Neural cell (in vitro differentiated cells): Measurements from ENCODE around the gene LPCAT3. TPM values are rescaled to one million over a fixed set of nuclear protein-coding genes. Genes with fewer than 3 reads are reported as not detected.

Experiments used
- H2AFZ ChIP-seq: fragments of 200-600, 300-800 bp; sonication (generic), shearing (Covaris generic); 2 replicates; pipeline ENCODE4 v1.6.0; 2014; ENCODE audit warnings: low read depth, mild to moderate bottlenecking, antibody characterized with exemption, low read length, moderate library complexity
- H3F3A ChIP-seq: fragments of 200-600 bp; shearing (Covaris generic); 2 replicates; pipeline ENCODE4 v1.6.1; 2016; ENCODE audit warnings: mild to moderate bottlenecking, moderate library complexity, mixed read lengths, antibody characterized with exemption, low read length; ENCODE audit not compliant: insufficient read depth, poor library complexity, severe bottlenecking
- H3K27ac ChIP-seq: fragments of 200-600, 300-800 bp; sonication (generic), shearing (Covaris generic); 2 replicates; pipeline ENCODE4 v1.5.1; 2014; ENCODE audit warnings: mild to moderate bottlenecking, low read length, moderate library complexity
- H3K27me3 ChIP-seq: fragments of 300-800, 200-600 bp; sonication (generic), shearing (Covaris generic); 2 replicates; pipeline ENCODE4 v1.6.0; 2014; ENCODE audit warnings: mild to moderate bottlenecking, low read depth, low read length, moderate library complexity; ENCODE audit not compliant: insufficient read depth
- H3K36me3 ChIP-seq: fragments of 300-800, 200-600 bp; sonication (generic), shearing (Covaris generic); 2 replicates; pipeline ENCODE4 v1.5.1; 2014; ENCODE audit warnings: mild to moderate bottlenecking, antibody characterized with exemption, low read length, moderate library complexity; ENCODE audit not compliant: insufficient read depth
- H3K4me2 ChIP-seq: fragments of 300-800, 200-600 bp; sonication (generic), shearing (Covaris generic); 2 replicates; pipeline ENCODE4 v1.6.0; 2014; ENCODE audit warnings: mild to moderate bottlenecking, low read length
- H3K4me3 ChIP-seq: fragments of 300-800, 200-600 bp; sonication (generic), shearing (Covaris generic); 2 replicates; pipeline ENCODE4 v1.5.1; 2014; ENCODE audit warnings: mild to moderate bottlenecking, low read length, moderate library complexity
- H3K79me2 ChIP-seq: fragments of 200-600 bp; shearing (Covaris generic); replicated peaks from 2 replicates; pipeline ENCODE4 v1.6.0; 2014; ENCODE audit warnings: mild to moderate bottlenecking, low read length, moderate library complexity; ENCODE audit not compliant: insufficient read depth
- H3K9ac ChIP-seq: fragments of 300-800, 200-600 bp; sonication (generic), shearing (Covaris generic); 2 replicates; pipeline ENCODE4 v1.6.1; 2016; ENCODE audit warnings: mild to moderate bottlenecking, low read length, mixed read lengths
- H3K9me2 ChIP-seq: fragments of 200-600 bp; shearing (Covaris generic); 2 replicates; pipeline ENCODE4 v1.6.1; 2016; ENCODE audit warnings: mild to moderate bottlenecking, low read length, mixed read lengths; ENCODE audit not compliant: insufficient read depth
- H3K9me3 ChIP-seq: fragments of 200-600, 300-800 bp; sonication (generic), shearing (Covaris generic); 2 replicates; pipeline ENCODE4 v1.6.1; 2016; ENCODE audit warnings: mild to moderate bottlenecking, mixed run types, low read length, moderate library complexity, mixed read lengths
- H4K20me1 ChIP-seq: fragments of 200-600 bp; shearing (Covaris generic); 2 replicates; pipeline ENCODE4 v1.6.1; 2016; ENCODE audit warnings: mild to moderate bottlenecking, mixed run types; ENCODE audit not compliant: insufficient read depth
- CTCF ChIP-seq: fragments of 450-650 bp; IDR thresholded peaks from 2 replicates; pipeline ENCODE4 v1.5.1; 2014; ENCODE audit warnings: antibody characterized with exemption, mild to moderate bottlenecking, moderate library complexity; ENCODE audit not compliant: poor library complexity, severe bottlenecking
- EP300 ChIP-seq: fragments of 450-650 bp; conservative IDR thresholded peaks from 2 replicates; pipeline ENCODE4 v1.6.1; 2014; ENCODE audit warnings: antibody characterized with exemption, mild to moderate bottlenecking, moderate library complexity; ENCODE audit not compliant: poor library complexity, severe bottlenecking
- EZH2 ChIP-seq: fragments of 200-600, 300-800 bp; shearing (Covaris generic), sonication (generic); IDR thresholded peaks from 2 replicates; pipeline ENCODE4 v1.6.1; 2014; ENCODE audit warnings: antibody characterized with exemption, low read length, borderline replicate concordance, mild to moderate bottlenecking; ENCODE audit not compliant: insufficient read depth, poor library complexity, severe bottlenecking
- MXI1 ChIP-seq: fragments of 450-650 bp; conservative IDR thresholded peaks from 2 replicates; pipeline ENCODE4 v1.6.1; 2014; ENCODE audit warnings: antibody characterized with exemption, mild to moderate bottlenecking; ENCODE audit not compliant: poor library complexity, severe bottlenecking
- POLR2AphosphoS5 ChIP-seq: IDR thresholded peaks from 2 replicates; pipeline ENCODE4 v1.6.1; 2012
- RAD21 ChIP-seq: fragments of 450-650 bp; conservative IDR thresholded peaks from 2 replicates; pipeline ENCODE4 v1.6.1; 2014; ENCODE audit warnings: antibody characterized with exemption, mild to moderate bottlenecking, moderate library complexity
- REST ChIP-seq: IDR thresholded peaks from 2 replicates; pipeline ENCODE4 v1.6.1; 2012; ENCODE audit warnings: borderline replicate concordance
- SMC3 ChIP-seq: fragments of 450-650 bp; conservative IDR thresholded peaks from 2 replicates; pipeline ENCODE4 v1.6.1; 2014; ENCODE audit warnings: antibody characterized with exemption, mild to moderate bottlenecking, moderate library complexity; ENCODE audit not compliant: poor library complexity
- TAF1 ChIP-seq: IDR thresholded peaks from 2 replicates; pipeline ENCODE4 v1.6.1; 2012; ENCODE audit warnings: low read depth
- polyA plus RNA-seq: library from polyadenylated mRNA; depleted of rRNA; stranded (reverse); fragments of >200 nt; gene quantifications from 2 replicates; pipeline ENCODE4 v1.2.3, GENCODE V29; 2014

The LPCAT3 gene
- polyA plus RNA-seq, 1 donor from 2014 or later = 14.4 TPM

GRCh38 chr12:6952863-6953441, 65.3 kb downstream of the LPCAT3 start:
- no peak overlapping the region for H2AFZ ChIP-seq
- no peaks in the 10 kb centered on the region for H3K9me3 ChIP-seq
- TF ChIP-seq EZH2 = no peak
- TF ChIP-seq REST = no peak
- no peak for TF ChIP-seq TAF1
- TF ChIP-seq MXI1 = no peak
- TF ChIP-seq EP300 = no peak
- no peak for TF ChIP-seq RAD21
- TF ChIP-seq SMC3 = no peak
- TF ChIP-seq CTCF = no peak
- TF ChIP-seq POLR2AphosphoS5 = no peak
- H3K9ac ChIP-seq = no peak overlapping the region
- no peaks in the 10 kb centered on the region for H3K36me3 ChIP-seq
- H3K4me2 ChIP-seq = no peak overlapping the region
- no peaks in the 10 kb centered on the region for H3F3A ChIP-seq
- H3K9me2 ChIP-seq = no peaks in the 10 kb centered on the region
- no peak overlapping the region for H3K4me3 ChIP-seq
- H4K20me1 ChIP-seq = no peaks in the 10 kb centered on the region
- H3K27ac ChIP-seq = no peak overlapping the region
- H3K79me2 ChIP-seq = no peaks in the 10 kb centered on the region
- H3K27me3 ChIP-seq = no peaks in the 10 kb centered on the region

- H3K27me3 ChIP-seq = no peaks in the 10 kb centered on the region
- no peaks in the 10 kb centered on the region for H3K9me2 ChIP-seq
- H2AFZ ChIP-seq = no peak overlapping the region
- H3K4me3 ChIP-seq = no peak overlapping the region
- H3K27ac ChIP-seq = no peak overlapping the region
- no peak overlapping the region for H3K9ac ChIP-seq
- no peak for TF ChIP-seq TAF1
- H3K36me3 ChIP-seq = no peaks in the 10 kb centered on the region
- H3K4me2 ChIP-seq = no peak overlapping the region
- no peaks in the 10 kb centered on the region for H3F3A ChIP-seq
- no peaks in the 10 kb centered on the region for H3K9me3 ChIP-seq
- no peaks in the 10 kb centered on the region for H3K79me2 ChIP-seq
- H4K20me1 ChIP-seq = no peaks in the 10 kb centered on the region
These were observed 66.0 kb downstream of the LPCAT3 start for GRCh38 chr12:6952121-6952862.
